Activated CD4-positive, CD25-positive, alpha-beta regulatory T cell treated with anti-CD3 and anti-CD28 coated beads, Interleukin-2, amount 50 U/mL, for 16 hours (primary cell): ENCODE results near the gene SHROOM4.

Experiments used
- DNase-seq: peaks from one replicate; pipeline ENCODE4 v3.0.0-alpha.2; 2020; ENCODE audit warnings: low read depth, low spot score

SHROOM4 gene

GRCh38 chrX:50711907-50712306 is 102.1 kb downstream of the SHROOM4 start:
- DNase-seq = no peak

GRCh38 chrX:50707955-50708699 is 105.9 kb downstream of the SHROOM4 start:
- DNase-seq = no peak

GRCh38 chrX:50707405-50707804 is 106.6 kb downstream of the SHROOM4 start:
- DNase-seq = no peak

GRCh38 chrX:50705042-50705441 is 109.0 kb downstream of the SHROOM4 start:
- DNase-seq = no peak

GRCh38 chrX:50704360-50704759 is 109.6 kb downstream of the SHROOM4 start:
- no peak for DNase-seq

GRCh38 chrX:50700921-50701320 is 113.1 kb downstream of the SHROOM4 start:
- no peak for DNase-seq

- DNase-seq = no peak
Observed at GRCh38 chrX:50698944-50699343, 115.0 kb downstream of the SHROOM4 start.

GRCh38 chrX:50697691-50698090 is 116.3 kb downstream of the SHROOM4 start:
- no peak for DNase-seq

GRCh38 chrX:50691820-50692219 is 122.2 kb downstream of the SHROOM4 start:
- no peak for DNase-seq

GRCh38 chrX:50684871-50685270 is 129.1 kb downstream of the SHROOM4 start:
- DNase-seq = no peak

- no peak for DNase-seq
Observed at GRCh38 chrX:50680990-50681389, 133.0 kb downstream of the SHROOM4 start.

GRCh38 chrX:50677789-50678188 is 136.2 kb downstream of the SHROOM4 start:
- no peak for DNase-seq

- DNase-seq = no peak
Observed at GRCh38 chrX:50671661-50672060, 142.3 kb downstream of the SHROOM4 start.

- DNase-seq = no peak
Observed at GRCh38 chrX:50668860-50669259, 145.1 kb downstream of the SHROOM4 start.

GRCh38 chrX:50648156-50648555 is 165.8 kb downstream of the SHROOM4 start:
- DNase-seq = no peak

- DNase-seq = no peak
Observed at GRCh38 chrX:50644496-50644895, 169.5 kb downstream of the SHROOM4 start.

GRCh38 chrX:50643525-50644137 is 170.4 kb downstream of the SHROOM4 start:
- no peak for DNase-seq

- DNase-seq = no peak
Observed at GRCh38 chrX:50638123-50638522, 175.9 kb downstream of the SHROOM4 start.

- no peak for DNase-seq
Observed at GRCh38 chrX:50635817-50636365, 178.1 kb downstream of the SHROOM4 start.

- no peak for DNase-seq
Observed at GRCh38 chrX:50635162-50635561, 178.8 kb downstream of the SHROOM4 start.

- DNase-seq = no peak
Observed at GRCh38 chrX:50629774-50630173, 184.2 kb downstream of the SHROOM4 start.

GRCh38 chrX:50627696-50628095 is 186.3 kb downstream of the SHROOM4 start:
- DNase-seq = no peak

GRCh38 chrX:50626432-50626831 is 187.6 kb downstream of the SHROOM4 start:
- no peak for DNase-seq
